Amniotic epithelial cell (primary cell): Measurements from ENCODE around the gene ZNF26.
A peak's percentile ranks its signal among the peaks of the same experiment; 100 is the strongest.
"Not testable (repeated sequence)": the region's sequence is repeated elsewhere in the genome, so short reads cannot be mapped to it uniquely, and the experiment has no call there.

Source experiments
- DNase-seq: peaks from one replicate; pipeline ENCODE4 v3.0.0-alpha.2; 2010; ENCODE audit warnings: low read depth

The ZNF26 gene

DNA sequence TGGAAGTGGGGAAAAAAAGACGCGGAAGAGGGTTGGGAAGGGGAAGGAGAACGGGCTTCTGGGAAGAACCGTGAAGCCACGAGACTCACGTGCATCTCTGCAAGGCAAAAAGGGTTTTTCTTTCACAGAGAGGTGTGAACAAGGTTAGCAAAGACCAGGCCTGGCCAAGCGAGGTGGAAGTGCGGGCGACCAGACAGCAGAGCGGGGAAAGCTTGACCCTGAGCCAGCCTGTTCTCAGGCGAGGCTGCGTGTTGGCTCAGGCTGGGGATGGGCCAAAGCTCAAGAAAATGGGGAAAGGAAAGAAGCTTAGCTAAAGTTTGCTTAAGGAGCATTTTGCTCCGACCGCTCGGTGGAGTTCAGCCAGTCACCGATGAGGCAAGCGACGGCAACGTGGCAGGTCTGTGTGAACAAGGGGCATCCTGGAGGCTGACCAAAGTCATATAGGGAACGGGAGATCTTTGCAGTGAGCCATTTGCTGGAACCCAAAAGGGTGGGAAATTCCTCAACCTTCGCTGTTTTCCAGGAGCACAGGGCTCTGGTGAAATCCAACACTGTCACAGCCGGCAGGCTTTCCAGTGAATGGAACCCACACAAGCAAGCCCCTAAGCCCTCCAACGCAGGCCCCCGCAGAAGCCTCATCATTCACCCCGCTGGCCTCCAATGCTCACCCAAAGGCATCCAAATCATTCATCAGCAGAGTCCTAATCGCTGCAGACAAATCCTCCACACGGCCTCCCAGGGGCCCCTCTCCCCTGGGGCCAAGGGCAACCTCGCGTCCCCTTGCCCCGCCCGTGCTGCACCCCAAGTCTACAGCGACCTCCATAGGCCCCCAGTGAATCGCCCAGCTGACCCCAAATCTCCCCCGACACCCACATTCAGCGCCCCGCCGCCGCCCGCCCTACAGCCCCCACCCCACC is 30.8 kb upstream of the ZNF26 start:
- DNase-seq: peak; percentile 79

DNA sequence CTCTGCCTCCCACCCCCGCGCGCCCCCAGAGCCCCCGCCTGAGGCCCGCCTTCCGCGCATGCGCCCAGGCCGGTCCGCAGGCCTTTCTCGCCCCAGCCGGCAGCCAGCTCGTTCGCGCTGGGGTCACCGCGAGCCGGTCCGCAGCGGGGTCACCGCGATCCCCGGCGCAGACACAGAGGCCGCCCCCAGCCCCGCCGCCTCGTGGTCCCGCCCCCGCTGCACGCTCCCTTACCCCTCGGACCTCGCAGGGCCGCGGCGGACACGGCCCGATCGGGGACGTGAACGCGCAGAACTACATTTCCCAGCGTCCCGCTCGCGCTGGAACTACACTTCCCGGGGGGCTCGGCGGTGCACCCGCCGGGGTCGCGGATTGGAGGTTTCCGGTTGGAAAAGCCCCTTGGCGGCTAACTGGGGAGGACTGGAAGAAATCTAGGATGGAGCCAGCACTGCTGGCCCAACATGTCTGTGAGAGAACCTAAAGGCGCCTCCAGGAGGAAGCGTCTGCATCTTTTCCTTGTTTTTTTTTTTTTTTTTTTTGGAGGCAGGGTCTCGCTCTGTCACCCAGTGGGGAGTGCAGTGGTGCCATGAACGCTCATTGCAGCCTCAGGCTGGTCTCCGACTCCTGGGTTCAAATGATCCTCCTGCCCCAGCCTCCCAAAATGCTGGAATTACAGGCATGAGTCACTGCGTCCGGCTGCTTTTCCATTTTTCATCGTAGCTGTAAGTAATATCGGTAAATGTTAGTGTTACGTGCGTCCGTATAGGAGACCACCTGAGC is 30.0 kb upstream of the ZNF26 start, which contains the start of gene ZNF605:
ZNF605 (minus strand) TSS at position 296 of the 778 bp plus-strand sequence. CDS start 10,671 bp downstream, outside the sequence.
- DNase-seq: peak; percentile 90

DNA sequence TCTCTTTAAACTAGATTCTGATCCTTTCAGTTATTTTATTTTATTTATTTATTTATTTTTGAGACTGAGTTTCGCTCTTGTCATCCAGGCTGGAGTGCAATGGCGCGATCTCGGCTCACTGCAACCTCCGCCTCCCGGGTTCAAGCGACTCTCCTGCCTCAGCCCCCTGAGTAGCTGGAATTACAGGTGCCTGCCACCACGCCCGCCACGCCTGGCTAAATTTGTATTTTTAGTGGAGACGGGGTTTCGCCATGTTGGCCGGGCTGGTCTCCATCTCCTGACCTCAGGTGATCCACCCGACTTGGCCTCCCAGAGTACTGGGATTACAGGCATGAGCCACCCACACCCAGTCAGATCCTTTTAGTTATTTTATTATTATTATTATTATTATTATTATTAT is 24.4 kb upstream of the ZNF26 start:
- not testable (repeated sequence) for DNase-seq

DNA sequence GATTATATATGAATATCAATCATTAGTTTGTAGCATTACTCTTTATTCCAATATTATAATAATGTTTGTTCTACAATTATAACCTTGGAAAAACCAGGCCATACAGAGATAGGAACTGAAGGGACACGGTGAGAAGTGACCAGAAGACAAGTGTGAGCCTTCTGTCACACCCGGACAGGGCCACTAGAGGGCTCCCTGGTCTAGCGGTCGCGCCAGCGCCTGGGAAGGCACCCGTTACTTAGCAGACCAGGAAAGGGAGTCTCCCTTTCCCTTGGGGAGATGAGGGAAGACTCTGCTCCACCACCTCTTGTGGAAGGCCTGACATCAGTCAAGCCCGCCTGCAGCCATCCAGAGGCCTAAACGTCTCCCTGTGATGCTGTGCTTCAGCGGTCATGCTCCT is 22.2 kb upstream of the ZNF26 start:
- DNase-seq: not testable (repeated sequence)

DNA sequence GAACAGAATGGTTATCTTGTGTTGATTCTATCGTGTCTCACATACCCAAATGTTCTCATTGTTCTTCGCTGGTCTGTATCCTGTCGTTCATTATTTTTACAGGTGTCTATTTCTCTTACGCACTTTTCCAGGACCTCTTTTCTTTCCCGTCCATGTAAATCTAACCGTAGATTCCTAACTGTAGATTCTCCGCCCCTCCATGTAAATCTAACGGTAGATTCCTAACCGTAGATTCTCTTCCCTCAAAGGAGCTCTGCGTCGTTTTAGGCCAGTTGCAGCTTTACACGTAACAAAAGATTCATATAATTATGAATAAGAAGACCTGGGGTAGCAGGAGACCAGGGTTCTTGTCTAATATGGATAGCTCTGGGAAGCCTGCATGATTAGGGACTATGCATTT is 20.4 kb upstream of the ZNF26 start:
- DNase-seq: no peak

DNA sequence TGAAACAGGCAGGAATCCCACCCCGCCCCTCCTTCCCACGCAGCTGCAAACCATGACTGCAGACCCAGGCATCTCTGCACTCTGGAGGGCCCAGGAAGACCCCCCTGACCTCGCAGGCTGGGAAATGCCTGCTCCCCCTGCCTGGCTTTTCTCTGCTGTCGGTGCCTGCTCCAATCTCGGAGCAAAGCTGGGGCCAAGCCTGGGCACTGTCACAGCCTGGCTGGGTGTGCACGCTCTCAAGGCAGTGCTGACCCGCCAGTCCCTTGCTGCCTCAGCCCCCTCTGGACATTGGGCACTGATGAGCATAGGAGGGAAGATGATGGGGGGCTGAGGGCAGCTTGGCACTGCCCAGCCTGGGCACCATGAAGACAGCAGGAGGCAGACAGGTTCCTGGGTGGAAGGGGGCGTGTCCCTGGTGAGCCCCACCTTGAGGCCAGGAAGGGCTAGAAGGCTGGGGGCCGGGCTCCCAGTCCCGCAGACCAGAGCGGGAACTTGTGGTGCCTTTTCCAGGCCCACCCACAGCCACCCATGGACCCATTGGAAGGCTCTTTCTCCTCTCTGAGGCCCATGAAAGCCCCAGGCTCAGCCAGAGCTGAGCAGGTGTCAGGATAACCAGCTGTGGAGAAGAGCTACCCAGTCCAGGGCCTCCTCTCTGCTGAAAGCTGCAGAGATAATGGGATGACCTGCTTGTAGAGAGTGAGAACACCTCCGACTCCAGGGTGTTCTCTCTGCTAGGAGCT is 19.3 kb upstream of the ZNF26 start:
- DNase-seq: no peak

DNA sequence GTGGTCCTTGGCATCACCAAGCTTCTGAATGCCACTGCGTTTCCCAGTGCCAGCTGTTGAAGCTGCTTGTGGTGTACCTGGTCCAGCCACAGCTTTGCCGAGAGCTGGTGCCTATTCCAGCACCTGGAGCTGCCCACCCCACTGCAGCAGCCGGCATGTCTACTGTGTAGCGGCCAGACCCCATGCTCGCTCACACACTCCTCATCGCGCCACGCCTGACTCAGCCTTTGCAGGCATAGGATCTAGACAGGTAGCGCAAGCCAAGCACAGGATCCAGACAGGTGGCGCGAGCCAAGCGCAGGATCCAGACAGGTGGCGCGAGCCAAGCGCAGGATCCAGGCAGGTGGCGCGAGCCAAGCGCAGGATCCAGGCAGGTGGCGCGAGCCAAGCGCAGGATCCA is 18.4 kb upstream of the ZNF26 start:
- no peak for DNase-seq

DNA sequence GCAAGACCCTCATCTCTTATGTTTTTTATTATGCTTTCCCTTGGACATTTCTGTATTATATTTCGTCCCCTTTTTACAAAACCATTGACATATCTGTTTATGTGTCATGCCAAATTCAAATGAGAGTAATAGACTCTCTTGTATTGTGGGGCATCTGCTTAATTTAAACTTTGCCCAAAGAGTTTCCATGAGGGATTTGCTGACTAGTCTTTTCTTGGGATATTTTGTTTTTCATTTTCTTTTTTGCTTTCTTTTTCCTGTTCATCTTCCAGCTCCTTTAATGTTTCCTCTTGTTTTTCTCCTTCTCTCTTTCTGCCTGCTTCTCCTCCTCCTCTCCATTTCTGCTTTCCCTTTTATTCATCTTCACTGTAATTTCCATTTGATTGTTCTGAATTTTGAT is 13.8 kb upstream of the ZNF26 start:
- no peak for DNase-seq

DNA sequence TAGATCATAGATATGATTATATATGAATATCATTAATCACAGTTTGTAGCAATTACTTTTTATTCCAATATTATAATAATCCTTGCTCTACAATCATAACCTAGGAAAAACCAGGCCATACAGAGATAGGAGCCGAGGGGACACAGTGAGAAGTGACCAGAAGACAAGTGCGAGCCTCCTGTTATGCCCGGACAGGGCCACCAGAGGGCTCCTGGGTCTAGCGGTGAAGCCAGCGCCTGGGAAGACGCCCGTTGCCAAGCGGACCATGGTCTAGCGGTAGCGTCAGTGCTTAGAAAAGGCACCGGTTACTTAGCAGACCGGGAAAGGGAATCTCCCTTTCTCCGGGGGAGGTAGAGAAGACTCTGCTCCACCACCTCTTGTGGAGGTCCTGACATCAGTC is 9.3 kb upstream of the ZNF26 start:
- peak; percentile 10 for DNase-seq

DNA sequence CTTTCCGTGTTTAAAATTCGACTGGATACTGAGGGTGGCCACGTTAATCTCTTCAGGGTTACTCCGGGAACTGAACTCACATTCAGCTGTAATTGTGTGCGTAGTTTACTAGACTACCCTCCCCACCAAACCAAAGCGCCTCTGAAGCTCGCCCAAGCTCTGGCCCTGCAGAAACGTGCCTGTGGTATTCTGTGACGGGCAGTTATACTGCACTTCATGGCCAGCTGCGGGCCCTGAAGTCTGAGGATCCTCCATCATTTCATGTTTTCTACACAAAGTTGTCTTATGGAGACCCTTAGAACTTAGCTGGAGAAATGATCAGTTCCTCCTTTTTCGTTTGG is 688 bp downstream of the ZNF26 start:
- DNase-seq: peak; percentile 19

DNA sequence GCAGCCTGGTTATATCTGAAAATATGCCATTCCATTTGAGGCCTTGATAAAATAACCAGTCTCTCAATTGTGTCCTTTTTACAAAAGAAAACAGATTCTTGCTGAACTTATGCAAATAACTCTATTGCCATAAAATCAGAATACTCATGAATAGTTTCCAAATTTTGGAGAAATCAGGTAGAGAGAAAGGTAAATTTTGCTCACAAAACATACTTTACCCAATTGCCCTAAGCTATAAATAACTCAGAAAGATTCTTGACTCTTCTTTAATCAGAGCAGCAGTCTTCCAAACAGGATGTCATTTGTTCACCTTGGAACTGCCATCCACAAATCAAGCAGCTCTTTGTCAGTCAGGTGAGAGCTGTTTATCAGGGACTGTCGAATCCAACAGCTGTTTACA is 12.6 kb downstream of the ZNF26 start:
- peak; percentile 25 for DNase-seq

DNA sequence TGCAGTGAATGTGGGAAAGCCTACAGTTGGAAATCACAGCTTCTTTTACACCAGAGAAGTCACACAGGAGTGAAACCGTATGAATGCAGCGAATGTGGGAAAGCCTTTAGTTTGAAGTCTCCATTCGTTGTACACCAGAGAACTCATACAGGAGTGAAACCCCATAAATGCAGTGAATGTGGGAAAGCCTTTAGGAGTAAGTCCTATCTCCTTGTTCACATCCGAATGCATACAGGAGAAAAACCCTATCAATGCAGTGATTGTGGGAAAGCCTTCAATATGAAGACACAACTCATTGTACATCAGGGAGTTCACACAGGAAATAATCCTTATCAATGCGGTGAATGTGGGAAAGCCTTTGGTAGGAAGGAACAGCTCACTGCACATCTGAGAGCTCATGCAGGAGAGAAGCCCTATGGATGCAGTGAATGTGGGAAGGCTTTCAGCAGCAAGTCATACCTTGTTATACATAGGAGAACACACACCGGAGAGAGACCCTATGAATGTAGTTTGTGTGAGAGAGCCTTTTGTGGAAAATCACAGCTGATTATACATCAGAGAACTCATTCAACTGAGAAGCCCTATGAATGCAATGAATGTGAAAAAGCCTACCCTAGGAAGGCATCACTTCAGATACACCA is 24.6 kb downstream of the ZNF26 start:
- peak; percentile 12 for DNase-seq

DNA sequence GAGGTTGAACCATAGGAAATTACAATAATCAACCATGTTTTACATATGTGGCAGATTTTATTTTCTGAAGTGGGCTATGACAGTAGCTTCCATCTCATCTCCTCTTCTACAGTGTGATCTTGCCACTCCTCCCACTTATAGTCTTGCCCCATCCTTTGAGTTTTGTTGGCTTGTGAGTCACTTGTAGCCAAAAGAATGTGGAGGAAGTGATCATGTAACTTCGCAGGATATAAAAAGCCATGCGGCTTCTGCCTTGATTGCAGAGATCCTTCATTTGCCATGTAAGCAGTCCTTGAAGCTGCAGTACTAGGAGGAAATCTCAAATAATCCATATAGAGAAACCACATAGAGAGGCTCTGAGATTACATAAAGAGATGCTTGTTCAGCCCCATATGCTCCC is 37.4 kb downstream of the ZNF26 start:
- DNase-seq: peak; percentile 42

DNA sequence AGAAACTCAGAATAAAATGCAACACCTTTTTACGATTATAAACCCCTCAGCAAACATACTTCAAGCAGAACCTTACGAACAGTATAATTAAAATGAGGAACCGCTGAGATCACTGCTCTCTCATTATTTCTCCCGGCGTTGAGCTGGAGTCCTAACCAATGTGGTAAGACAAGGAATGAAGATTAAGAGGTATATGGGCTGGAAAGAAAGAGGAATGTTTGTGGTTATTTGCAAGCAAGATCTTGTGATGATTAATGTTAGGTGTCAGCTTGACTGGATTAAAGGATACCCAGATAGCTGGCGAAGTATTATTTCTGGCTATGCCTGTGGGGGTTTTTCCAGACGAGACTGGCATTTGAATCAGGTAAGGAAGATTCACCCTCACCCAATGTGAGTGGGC is 40.8 kb downstream of the ZNF26 start:
- peak; percentile 71 for DNase-seq

DNA sequence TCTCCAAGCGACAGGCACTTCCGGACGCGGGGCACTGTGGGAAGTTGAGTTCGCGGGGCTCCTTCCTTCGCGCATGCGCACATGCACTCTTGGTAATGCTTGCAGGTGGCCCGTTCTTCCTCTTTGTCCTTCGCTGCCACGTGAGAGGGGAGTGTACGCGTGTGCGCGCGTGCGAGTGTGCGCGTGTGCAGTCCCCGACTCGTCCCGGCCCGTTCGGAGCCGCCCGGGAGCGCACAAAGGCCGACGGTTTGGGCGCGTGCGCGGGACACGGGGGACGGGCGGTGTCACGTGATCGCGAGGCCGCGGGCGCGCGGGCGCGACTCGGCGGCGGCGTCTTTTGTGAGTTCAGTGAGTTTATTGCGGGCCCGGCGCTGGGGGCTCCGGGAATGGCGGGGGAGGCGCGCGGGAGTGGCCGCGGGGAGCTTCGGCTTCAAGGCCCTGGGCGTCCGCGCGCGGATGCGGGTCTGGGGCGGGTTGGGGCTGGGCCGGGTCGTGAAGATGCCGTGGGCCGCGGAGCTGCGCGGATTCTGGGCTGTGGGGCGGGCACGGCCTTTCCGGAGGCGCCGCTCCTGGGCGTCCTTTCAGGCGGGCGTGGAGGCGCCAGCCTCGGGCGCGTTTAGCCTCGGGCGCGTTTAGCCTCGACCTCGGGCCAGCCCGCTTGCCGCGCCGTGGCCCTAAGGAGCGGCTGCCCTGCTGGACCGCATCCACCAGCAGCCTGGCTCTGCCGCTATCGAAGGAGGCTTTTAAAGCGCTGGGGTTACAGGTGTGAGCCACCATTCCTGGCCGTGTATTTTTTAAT is 51.2 kb downstream of the ZNF26 start, which contains the start of gene ZNF84:
ZNF84 (plus strand) TSS at position 303 of the 799 bp plus-strand sequence. CDS start 3,959 bp downstream, outside the sequence.
- DNase-seq: peak; percentile 98

DNA sequence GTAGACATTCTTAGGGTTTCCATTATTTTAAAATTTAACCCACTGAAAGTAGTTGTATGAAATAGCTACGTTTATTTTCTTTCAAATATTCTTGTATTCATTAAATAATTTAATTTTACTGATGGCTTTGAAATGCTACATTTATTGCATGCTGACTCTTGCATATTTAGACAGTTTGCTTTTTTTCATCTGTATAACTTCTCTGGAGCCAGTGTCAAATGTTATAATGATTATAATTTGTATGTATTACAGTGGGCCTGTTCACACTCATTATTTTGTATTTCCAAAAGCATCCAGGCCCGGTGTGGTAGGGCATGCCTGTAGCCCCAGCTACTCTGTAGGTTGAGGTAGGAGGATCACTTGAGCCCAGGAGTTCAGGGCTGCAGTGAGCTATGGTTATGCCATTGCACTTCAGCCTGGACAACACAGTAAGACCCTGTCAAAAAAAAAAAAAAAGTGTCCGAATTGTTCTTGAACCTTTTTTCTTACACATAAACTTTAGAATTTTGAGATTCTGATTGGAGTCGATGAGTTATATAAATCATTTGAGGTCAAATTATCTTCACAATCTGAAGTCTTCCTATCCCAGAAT is 52.0 kb downstream of the ZNF26 start:
- DNase-seq: no peak

DNA sequence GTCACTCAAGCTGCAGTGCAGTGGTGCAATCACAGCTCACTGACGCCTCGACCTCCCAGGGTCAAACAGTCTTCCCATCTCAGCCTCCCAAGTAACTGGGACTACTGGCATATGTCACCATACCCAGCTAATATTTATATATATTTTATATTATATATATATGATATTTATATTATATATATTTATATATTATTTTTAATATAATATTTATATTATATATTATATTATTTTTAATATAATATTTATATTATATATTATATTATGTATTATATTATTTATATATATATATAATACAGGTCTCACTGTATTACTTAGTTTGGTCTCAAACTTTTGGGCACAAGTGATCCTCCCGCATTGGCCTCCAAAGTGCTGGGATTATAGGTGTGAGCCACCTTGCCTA is 60.5 kb downstream of the ZNF26 start:
- no peak for DNase-seq

DNA sequence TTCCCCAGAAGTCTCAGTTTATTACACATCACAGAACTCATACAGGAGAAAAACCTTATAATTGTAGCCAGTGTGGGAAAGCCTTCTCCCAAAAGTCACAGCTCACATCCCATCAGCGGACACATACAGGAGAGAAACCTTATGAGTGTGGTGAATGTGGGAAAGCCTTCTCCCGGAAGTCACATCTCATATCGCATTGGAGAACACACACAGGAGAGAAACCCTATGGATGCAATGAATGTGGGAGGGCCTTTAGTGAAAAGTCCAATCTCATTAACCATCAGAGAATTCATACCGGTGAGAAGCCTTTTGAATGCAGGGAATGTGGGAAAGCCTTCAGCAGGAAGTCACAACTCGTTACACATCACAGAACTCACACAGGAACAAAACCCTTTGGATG is 71.3 kb downstream of the ZNF26 start:
- peak; percentile 24 for DNase-seq

DNA sequence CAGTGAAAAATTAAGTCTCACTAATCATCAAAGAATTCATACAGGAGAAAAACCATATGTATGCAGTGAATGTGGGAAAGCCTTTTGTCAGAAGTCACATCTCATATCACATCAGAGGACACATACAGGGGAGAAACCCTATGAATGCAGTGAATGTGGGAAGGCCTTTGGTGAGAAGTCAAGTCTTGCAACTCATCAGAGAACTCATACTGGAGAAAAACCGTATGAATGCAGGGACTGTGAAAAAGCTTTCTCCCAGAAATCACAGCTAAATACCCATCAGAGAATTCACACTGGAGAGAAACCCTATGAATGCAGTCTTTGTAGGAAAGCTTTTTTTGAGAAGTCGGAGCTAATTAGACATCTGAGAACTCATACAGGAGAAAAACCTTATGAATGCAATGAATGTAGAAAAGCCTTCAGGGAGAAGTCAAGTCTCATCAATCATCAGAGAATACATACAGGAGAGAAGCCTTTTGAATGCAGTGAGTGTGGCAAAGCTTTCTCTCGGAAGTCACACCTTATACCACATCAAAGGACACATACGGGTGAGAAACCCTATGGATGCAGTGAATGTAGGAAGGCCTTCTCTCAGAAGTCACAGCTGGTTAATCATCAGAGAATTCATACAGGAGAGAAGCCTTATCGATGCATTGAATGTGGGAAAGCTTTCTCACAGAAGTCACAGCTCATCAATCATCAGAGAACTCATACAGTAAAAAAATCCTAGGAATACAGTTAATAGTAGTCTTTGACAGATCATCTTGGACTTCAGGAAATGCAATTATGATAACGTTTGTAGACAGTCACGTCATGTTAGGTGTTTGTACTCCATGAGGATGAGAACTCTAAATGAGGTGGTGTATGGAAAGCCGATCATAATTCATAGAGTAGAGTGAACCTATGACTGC is 72.3 kb downstream of the ZNF26 start:
- peak; percentile 10 for DNase-seq

DNA sequence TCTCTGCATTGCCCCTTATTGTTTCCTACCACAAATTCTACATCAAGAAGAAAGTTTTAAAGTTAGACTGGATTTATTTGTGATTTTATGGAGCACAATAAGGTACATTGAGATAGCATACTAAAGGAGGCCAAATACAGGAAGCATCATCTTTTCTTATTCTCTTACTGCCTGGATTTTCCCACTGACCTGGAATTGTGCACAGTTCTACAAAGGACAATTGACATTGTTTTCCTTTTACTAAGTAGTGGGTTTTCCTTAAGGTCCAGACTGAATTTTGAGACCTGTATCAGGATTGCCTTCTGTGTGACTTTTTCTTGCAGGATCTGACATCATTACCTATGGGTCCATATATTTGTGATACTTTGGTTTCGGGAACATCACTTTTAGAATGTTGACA is 75.8 kb downstream of the ZNF26 start:
- no peak for DNase-seq
